ENCODE data around the gene CCR4. TPM values are rescaled to one million over a fixed set of nuclear protein-coding genes. Genes with fewer than 3 reads are reported as not detected.
A peak's percentile ranks its signal among the peaks of the same experiment; 100 is the strongest.

Gene CCR4
- total and polyA plus RNA-seq, 12 donors, result 0.04 to 0.39 (median 0.21) TPM; not detected in 4

DNA sequence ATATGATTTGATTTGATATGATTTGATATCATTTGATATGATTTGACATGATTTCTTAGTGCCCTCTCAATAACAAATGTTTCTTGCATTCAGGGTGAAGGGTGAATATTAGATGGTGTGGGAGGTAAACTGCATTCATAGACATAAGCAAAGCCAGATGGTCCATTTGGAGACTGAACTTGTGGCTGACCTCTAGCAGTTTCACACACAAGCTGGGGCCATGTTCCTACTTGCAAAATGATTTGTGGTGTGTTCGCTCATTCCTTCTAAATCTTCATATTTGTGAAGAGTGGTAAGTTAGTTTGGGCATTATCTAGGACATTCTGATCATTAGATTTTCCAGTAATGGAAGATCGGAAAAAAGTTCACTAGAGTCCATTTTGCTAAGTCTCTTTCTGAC lies 40.5 kb upstream of the CCR4 start:
- Histone ChIP-seq H3K36me3 (replicated peaks in 1 of 2) (no peaks in the 10 kb centered on the region), H3K4me1 (replicated peaks in 1 of 2) (no peaks in the 10 kb centered on the region), H3K27me3 (no peaks in the 10 kb centered on the region), H3K27ac (no peak overlapping the region), H3K9me3 (replicated peaks in 1 of 3) (no peaks in the 10 kb centered on the region), H3K4me3 (no peak overlapping the region)
- DNase-seq, result no peak
- intact Hi-C loops (cut with DNase I), result no loop called here
- TF ChIP-seq, protein P1, sequence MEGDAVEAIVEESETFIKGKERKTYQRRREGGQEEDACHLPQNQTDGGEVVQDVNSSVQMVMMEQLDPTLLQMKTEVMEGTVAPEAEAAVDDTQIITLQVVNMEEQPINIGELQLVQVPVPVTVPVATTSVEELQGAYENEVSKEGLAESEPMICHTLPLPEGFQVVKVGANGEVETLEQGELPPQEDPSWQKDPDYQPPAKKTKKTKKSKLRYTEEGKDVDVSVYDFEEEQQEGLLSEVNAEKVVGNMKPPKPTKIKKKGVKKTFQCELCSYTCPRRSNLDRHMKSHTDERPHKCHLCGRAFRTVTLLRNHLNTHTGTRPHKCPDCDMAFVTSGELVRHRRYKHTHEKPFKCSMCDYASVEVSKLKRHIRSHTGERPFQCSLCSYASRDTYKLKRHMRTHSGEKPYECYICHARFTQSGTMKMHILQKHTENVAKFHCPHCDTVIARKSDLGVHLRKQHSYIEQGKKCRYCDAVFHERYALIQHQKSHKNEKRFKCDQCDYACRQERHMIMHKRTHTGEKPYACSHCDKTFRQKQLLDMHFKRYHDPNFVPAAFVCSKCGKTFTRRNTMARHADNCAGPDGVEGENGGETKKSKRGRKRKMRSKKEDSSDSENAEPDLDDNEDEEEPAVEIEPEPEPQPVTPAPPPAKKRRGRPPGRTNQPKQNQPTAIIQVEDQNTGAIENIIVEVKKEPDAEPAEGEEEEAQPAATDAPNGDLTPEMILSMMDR (IDR thresholded peaks at IDR 0.05), result no peak
- no peak for TF ChIP-seq POLR2A (IDR thresholded peaks at IDR 0.05)
- 82 to 88% (median 86%) methylated on average over 2 of the region's 2 CpGs for WGBS, 4 donors

DNA sequence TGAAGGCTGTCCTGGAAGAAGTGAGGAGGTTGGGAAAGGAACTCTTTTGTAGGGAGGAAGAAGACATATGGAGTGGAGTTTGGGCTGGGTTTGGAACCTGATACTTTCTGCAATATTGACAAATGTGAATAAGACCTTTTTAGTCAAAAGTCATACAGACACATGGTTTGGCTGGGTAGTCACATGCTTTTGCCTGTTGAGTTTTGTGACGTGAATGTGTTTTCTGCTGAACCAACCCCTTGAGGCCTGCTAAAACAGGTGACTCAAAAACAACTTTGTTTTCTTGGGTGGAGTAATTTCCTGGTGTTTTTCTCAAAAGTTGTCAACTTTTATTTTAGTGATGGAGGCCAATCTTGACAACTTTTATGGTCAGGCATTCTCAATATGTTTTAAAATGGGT lies 39.4 kb upstream of the CCR4 start:
- H3K9me3 ChIP-seq (replicated peaks in 1 of 3), result no peaks in the 10 kb centered on the region
- no peaks in the 10 kb centered on the region for H3K27me3 ChIP-seq
- no peaks in the 10 kb centered on the region for H3K4me1 ChIP-seq (replicated peaks in 1 of 2)
- H3K36me3 ChIP-seq (replicated peaks in 1 of 2), result no peaks in the 10 kb centered on the region
- intact Hi-C loops (cut with DNase I), result no loop called here
- no peak overlapping the region for H3K27ac ChIP-seq
- no peak for DNase-seq
- H3K4me3 ChIP-seq, result no peak overlapping the region
- no peak for TF ChIP-seq POLR2A (IDR thresholded peaks at IDR 0.05)
- TF ChIP-seq, protein P1 (IDR thresholded peaks at IDR 0.05), result no peak
- WGBS, 4 donors, result 90 to 100% (median 96%) methylated on average over 1 of the region's 1 CpG

DNA sequence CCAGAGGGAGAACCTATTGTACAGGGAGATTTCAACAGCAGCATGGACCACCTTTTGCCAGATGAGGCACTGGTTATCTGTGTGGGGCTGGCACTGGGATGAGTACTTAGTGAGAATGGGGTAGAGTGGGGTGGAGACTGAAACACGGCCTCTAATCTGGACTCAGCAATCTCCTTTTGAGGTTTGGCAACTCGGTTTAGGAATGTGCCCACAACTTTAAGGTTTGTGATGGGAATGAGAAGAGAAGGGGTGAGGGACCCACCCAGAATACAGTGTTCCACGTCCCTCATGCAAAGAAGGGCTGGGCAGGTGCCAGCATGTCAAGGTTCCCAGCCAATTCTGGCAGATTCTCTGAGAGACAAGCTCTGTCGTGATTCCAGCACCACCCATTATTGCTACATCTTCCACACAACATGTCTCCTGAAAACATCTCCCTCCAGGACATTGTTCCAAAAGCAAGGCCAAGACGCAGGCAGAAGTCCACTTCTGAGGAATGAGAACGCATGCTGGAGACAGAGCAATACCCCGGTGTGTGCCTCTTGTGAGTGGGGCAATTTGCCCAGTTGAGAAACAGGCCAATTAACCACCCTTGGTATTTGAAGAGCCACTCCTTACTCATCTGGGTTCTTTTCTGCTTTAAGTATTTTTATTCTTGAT lies 37.5 kb upstream of the CCR4 start:
- TF ChIP-seq, protein P1 (IDR thresholded peaks at IDR 0.05), result no peak
- TF ChIP-seq POLR2A (IDR thresholded peaks at IDR 0.05), result no peak
- peak in 1 of 7 donors; percentile 3 for DNase-seq

DNA sequence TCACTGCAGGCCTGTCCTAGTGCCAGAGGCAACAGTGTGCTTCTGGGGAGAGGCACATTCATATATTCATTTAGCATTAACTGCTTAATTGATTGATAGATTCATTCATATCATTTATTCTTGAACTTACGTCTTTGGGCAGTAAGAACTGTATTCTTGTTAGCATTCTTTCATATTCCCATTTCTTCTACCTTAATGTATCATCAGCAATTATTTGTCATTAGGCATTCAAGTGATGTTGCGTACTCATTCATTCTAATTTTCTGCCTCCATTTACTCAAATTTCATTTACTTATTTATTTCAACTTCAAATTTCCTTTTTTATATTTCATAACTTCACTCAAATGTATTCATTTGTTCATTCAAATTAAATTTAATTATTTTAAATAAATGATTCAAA lies 31.5 kb upstream of the CCR4 start:
- TF ChIP-seq POLR2A (IDR thresholded peaks at IDR 0.05), result no peak
- TF ChIP-seq, protein P1 (IDR thresholded peaks at IDR 0.05), result no peak
- 77 to 82% (median 80%) methylated on average over 2 of the region's 2 CpGs for WGBS, 4 donors
- no peak for DNase-seq
- Histone ChIP-seq H3K36me3 (replicated peaks in 1 of 2) (no peaks in the 10 kb centered on the region), H3K4me3 (no peak overlapping the region), H3K27me3 (no peaks in the 10 kb centered on the region), H3K27ac (no peak overlapping the region), H3K9me3 (replicated peaks in 1 of 3) (no peaks in the 10 kb centered on the region), H3K4me1 (replicated peaks in 1 of 2) (no peaks in the 10 kb centered on the region)
- intact Hi-C loops (cut with DNase I), result no loop called here

More for the DNA sequence above, 37.5 kb upstream of the CCR4 start:
- Histone ChIP-seq H3K36me3 (replicated peaks in 1 of 2) (no peaks in the 10 kb centered on the region), H3K4me3 (no peak overlapping the region), H3K27ac (peak overlapping the region in 1 of 5 donors; percentile 18), H3K4me1 (replicated peaks in 1 of 2) (no peaks in the 10 kb centered on the region), H3K9me3 (replicated peaks in 1 of 3) (no peaks in the 10 kb centered on the region), H3K27me3 (no peaks in the 10 kb centered on the region)
- 48 to 59% (median 53%) methylated on average over 6 to 7 of the region's 7 CpGs for WGBS, 4 donors
- intact Hi-C loops (cut with DNase I), result no loop called here

Data from adrenal gland (tissue), 12 donors.